Measurements from ENCODE around the gene SLC38A8.

SLC38A8 gene

GRCh38 chr16:84027625-84028024 lies 15.0 kb downstream of the SLC38A8 start:
- no peak for DNase-seq

- DNase-seq, result no peak
Measured at GRCh38 chr16:84026606-84027005, 16.0 kb downstream of the SLC38A8 start.

GRCh38 chr16:84024854-84025253 lies 17.7 kb downstream of the SLC38A8 start:
- DNase-seq, result peak; percentile 11

GRCh38 chr16:84022644-84023043 lies 20.0 kb downstream of the SLC38A8 start:
- no peak for DNase-seq

- no peak for DNase-seq
Measured at GRCh38 chr16:84021488-84021887, 21.1 kb downstream of the SLC38A8 start.

- DNase-seq, result no peak
Measured at GRCh38 chr16:84020353-84020752, 22.2 kb downstream of the SLC38A8 start.

GRCh38 chr16:84018710-84019109 lies 23.9 kb downstream of the SLC38A8 start:
- no peak for DNase-seq

- no peak for DNase-seq
Measured at GRCh38 chr16:84016477-84016876, 26.1 kb downstream of the SLC38A8 start.

GRCh38 chr16:84015399-84015798 lies 27.2 kb downstream of the SLC38A8 start:
- no peak for DNase-seq

GRCh38 chr16:84014570-84015327 lies 27.8 kb downstream of the SLC38A8 start:
- DNase-seq, result no peak

GRCh38 chr16:84013787-84014569 lies 28.6 kb downstream of the SLC38A8 start:
- peak; percentile 17 for DNase-seq

- no peak for DNase-seq
Measured at GRCh38 chr16:84009282-84009681, 33.3 kb downstream of the SLC38A8 start.

- DNase-seq, result no peak
Measured at GRCh38 chr16:84007965-84008364, 34.6 kb downstream of the SLC38A8 start.

GRCh38 chr16:84007520-84007919 lies 35.1 kb downstream of the SLC38A8 start:
- DNase-seq, result no peak

- no peak for DNase-seq
Measured at GRCh38 chr16:84005391-84005790, 37.2 kb downstream of the SLC38A8 start.

GRCh38 chr16:84004442-84004841 lies 38.2 kb downstream of the SLC38A8 start:
- no peak for DNase-seq

- DNase-seq, result no peak
Measured at GRCh38 chr16:84003038-84003437, 39.6 kb downstream of the SLC38A8 start.

GRCh38 chr16:84001726-84002125 lies 40.9 kb downstream of the SLC38A8 start:
- no peak for DNase-seq

GRCh38 chr16:84000989-84001642 lies 41.5 kb downstream of the SLC38A8 start:
- no peak for DNase-seq

GRCh38 chr16:83998091-83998490 lies 44.5 kb downstream of the SLC38A8 start:
- no peak for DNase-seq

GRCh38 chr16:83996481-83997252 lies 45.9 kb downstream of the SLC38A8 start:
- no peak for DNase-seq

GRCh38 chr16:83995754-83996153 lies 46.8 kb downstream of the SLC38A8 start:
- no peak for DNase-seq

GRCh38 chr16:83994703-83995102 lies 47.9 kb downstream of the SLC38A8 start:
- no peak for DNase-seq
